Brain microvascular endothelial cell (primary cell): ENCODE measurements around the gene ST6GALNAC4.

Experiments
- DNase-seq: peaks from one replicate; pipeline ENCODE4 v3.0.0-alpha.2; 2020
- H3K27ac ChIP-seq: fragments of 250-450 bp; sonication (Bioruptor Pico); 2 replicates; pipeline ENCODE4 v1.5.1; 2020; ENCODE audit warnings: mild to moderate bottlenecking, moderate library complexity
- H3K27me3 ChIP-seq: fragments of 250-450 bp; sonication (Bioruptor Pico); replicated peaks from 2 replicates; pipeline ENCODE4 v1.5.1; 2020; ENCODE audit warnings: mild to moderate bottlenecking
- H3K36me3 ChIP-seq: fragments of 250-450 bp; sonication (Bioruptor Pico); replicated peaks from 2 replicates; pipeline ENCODE4 v1.5.1; 2020; ENCODE audit warnings: mild to moderate bottlenecking
- H3K4me3 ChIP-seq: 2 replicates; pipeline ENCODE4 v1.5.1; 2011; ENCODE audit warnings: low read depth, mild to moderate bottlenecking, control low read depth, low read length, moderate library complexity
- in situ Hi-C: cut with HindIII; loops from 2 replicates; pipeline ENCODE4 v1.10.0; 2017; ENCODE audit warnings: low sequenced_read_pairs, low pct_ligation_motif_present
- TF ChIP-seq, protein P1 (sequence below): IDR thresholded peaks from 2 replicates; pipeline ENCODE4 v1.5.1; 2011; ENCODE audit warnings: low read depth, mild to moderate bottlenecking, moderate library complexity, low read length, control low read depth, inconsistent platforms; ENCODE audit errors: missing control alignments

The ST6GALNAC4 gene

GRCh38 chr9:127869310-127870152 is 47.3 kb downstream of the ST6GALNAC4 start:
- TF ChIP-seq, protein P1, sequence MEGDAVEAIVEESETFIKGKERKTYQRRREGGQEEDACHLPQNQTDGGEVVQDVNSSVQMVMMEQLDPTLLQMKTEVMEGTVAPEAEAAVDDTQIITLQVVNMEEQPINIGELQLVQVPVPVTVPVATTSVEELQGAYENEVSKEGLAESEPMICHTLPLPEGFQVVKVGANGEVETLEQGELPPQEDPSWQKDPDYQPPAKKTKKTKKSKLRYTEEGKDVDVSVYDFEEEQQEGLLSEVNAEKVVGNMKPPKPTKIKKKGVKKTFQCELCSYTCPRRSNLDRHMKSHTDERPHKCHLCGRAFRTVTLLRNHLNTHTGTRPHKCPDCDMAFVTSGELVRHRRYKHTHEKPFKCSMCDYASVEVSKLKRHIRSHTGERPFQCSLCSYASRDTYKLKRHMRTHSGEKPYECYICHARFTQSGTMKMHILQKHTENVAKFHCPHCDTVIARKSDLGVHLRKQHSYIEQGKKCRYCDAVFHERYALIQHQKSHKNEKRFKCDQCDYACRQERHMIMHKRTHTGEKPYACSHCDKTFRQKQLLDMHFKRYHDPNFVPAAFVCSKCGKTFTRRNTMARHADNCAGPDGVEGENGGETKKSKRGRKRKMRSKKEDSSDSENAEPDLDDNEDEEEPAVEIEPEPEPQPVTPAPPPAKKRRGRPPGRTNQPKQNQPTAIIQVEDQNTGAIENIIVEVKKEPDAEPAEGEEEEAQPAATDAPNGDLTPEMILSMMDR: peak; percentile 96
- in situ Hi-C loops: loop anchor here (25.0 kb wide), 1 partner anchor 107 kb away; no protein-coding TSS in a partner anchor
- Histone ChIP-seq H3K36me3 (peaks cover 14% of the 10 kb centered on the region), H3K27me3 (no peaks in the 10 kb centered on the region), H3K27ac (no peak overlapping the region), H3K4me3 (no peak overlapping the region)
- peak; percentile 65 for DNase-seq

GRCh38 chr9:127868278-127868902 is 48.5 kb downstream of the ST6GALNAC4 start:
- DNase-seq: no peak
- Histone ChIP-seq H3K27ac (no peak overlapping the region), H3K36me3 (peaks cover 14% of the 10 kb centered on the region), H3K27me3 (no peaks in the 10 kb centered on the region), H3K4me3 (no peak overlapping the region)
- TF ChIP-seq, protein P1: no peak
- in situ Hi-C loops: loop anchor here (25.0 kb wide), 1 partner anchor 106 kb away; no protein-coding TSS in a partner anchor

DNA sequence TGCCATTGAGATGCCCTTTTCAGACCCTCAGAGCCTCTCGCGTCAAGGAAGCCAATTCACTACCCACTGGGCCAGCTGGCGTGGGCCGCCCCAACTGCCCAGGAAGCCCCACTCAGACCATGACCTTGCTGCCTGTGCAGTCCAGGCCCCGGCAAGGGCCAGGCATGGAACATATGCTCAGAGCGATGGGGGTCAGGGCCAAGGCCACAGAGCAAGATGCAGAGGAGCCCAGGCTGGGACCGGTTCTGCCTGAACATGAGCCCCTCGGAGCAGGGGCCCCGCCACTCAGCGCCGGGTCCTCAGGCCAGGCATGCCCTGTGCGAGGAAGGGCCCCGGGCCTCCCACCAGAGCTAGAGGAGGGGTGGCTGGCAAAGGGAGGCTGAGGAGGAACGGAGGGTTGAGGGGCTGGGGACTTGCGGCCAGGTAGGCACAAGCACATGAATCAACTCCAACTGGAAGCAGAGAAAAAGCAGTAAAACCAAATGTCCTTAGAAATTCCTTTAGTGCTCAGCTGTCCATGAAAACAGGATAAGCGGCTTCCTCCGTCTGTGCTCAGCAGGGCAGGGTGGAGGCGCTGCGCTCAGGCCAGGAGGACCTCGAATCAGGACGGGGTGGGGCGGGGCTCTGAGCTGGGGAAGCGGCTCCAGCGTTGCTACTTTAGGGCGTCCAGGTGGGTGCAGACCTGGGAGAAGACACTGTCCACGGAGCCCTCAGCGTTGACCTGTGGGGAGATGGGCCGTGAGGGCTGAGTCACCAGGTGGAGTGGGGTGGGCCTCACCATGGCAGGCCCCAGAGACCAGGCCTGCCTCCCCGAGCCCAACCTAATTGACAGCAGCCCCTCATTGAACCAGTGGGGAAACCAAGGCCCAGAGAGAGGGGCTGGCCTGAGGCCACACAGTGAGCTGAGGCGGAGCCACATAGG is 49.2 kb downstream of the ST6GALNAC4 start:
- in situ Hi-C loops: loop anchor here (25.0 kb wide), 1 partner anchor 105 kb away; no protein-coding TSS in a partner anchor
- TF ChIP-seq, protein P1: no peak
- Histone ChIP-seq H3K36me3 (peaks cover 14% of the 10 kb centered on the region), H3K4me3 (no peak overlapping the region), H3K27ac (no peak overlapping the region), H3K27me3 (no peaks in the 10 kb centered on the region)
- DNase-seq: no peak

- in situ Hi-C loops: loop anchor here (25.0 kb wide), 1 partner anchor 104 kb away; no protein-coding TSS in a partner anchor
- Histone ChIP-seq H3K27me3 (no peaks in the 10 kb centered on the region), H3K27ac (no peak overlapping the region), H3K4me3 (no peak overlapping the region), H3K36me3 (peaks cover 5% of the 10 kb centered on the region)
- TF ChIP-seq, protein P1: no peak
- no peak for DNase-seq
Measured at GRCh38 chr9:127866535-127866934, 50.3 kb downstream of the ST6GALNAC4 start.

- TF ChIP-seq, protein P1: no peak
- H3K27ac ChIP-seq: no peak overlapping the region
Measured at GRCh38 chr9:127865645-127866464, 51.0 kb downstream of the ST6GALNAC4 start.

More at GRCh38 chr9:127865645-127866464, 51.0 kb downstream of the ST6GALNAC4 start:
- in situ Hi-C loops: loop anchor here (25.0 kb wide), 1 partner anchor 104 kb away; no protein-coding TSS in a partner anchor
- peaks cover 3% of the 10 kb centered on the region for H3K36me3 ChIP-seq
- H3K27me3 ChIP-seq: no peaks in the 10 kb centered on the region
- H3K4me3 ChIP-seq: no peak overlapping the region
- DNase-seq: no peak
